ENCODE data around the gene KCMF1.

KCMF1 gene

DNA sequence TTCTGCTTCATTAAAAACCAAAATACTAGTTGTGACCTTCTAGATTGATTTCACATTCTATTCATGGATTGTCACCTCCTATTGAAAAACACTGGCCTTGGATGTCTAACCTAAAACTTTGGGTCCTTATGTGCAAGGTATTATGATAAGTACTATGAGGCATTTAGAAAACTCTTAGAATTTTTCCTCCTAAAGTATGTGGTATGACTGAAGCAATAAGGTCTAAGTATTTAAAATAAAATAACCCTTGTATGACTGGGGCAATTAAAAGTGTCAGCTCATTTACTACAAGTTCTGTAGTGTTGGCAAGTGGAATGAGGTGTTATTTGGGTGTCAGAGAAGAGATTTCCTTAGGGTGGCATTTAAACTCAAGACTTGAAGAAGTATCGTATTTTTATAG is 15.1 kb downstream of the KCMF1 start:
- DNase-seq: no peak

DNA sequence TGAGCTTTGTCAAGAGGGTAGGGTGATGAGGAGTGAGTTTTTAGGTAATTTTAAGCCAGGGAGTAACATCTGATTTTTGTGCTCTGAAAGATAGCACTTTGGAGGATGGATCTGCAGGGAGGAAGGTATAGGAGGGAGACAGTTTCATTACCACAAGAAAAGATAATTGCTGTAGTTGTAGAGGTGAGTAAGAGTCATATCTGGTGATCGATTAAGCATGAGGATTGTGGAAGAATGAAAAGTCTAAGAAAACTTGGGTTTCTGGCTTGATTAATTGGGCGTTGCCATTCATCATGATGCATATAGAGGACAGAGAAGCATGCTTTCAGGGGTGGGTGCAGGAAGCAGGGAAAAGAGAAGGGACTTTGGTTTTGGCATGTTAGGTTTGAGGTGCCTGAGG is 18.5 kb downstream of the KCMF1 start:
- DNase-seq: no peak

DNA sequence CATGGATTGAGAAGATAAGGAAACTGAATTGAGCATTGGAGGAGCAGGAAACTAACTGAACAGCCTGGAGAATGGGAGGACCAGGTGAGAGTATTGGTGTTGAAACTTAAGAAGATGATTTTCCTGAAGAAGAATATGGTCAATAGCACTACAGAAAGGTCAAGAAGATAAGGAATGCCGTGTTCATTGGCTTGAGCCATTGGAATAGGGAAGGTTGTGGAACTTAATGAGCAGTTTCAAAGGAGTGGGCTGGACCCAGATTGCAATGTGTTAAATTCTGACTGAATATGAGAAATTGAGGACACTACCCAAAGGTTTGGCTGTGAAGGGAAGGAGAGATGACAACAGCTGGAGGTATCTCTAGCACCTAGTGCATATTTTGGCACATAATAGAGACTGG is 19.0 kb downstream of the KCMF1 start:
- no peak for DNase-seq

GRCh38 chr2:84991404-84992160 is 20.6 kb downstream of the KCMF1 start:
- no peak for DNase-seq

- no peak for DNase-seq
Measured at GRCh38 chr2:84995826-84996225, 24.9 kb downstream of the KCMF1 start.

GRCh38 chr2:84996909-84997308 is 25.9 kb downstream of the KCMF1 start:
- DNase-seq: no peak

DNA sequence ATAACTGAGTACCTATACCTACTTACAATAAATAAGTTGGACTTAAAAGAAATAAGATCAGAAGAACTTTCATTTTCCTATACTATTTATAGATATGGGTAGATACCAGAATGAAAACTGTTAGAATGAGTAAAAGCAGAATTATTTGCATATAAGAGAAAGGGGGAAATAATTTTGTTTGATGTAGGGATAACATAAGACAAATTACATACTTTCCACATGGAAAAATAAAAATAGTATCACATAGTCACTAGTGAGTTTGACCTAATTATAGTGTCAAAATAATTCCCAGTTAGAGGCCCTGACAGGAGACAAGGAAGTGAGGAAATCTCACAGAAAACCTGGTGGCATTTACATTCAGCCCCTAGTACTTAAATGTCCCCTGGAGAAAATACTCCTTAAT is 28.6 kb downstream of the KCMF1 start:
- DNase-seq: no peak

GRCh38 chr2:85001595-85001994 is 30.6 kb downstream of the KCMF1 start:
- no peak for DNase-seq

- DNase-seq: no peak
Measured at GRCh38 chr2:85002534-85002933, 31.6 kb downstream of the KCMF1 start.

DNA sequence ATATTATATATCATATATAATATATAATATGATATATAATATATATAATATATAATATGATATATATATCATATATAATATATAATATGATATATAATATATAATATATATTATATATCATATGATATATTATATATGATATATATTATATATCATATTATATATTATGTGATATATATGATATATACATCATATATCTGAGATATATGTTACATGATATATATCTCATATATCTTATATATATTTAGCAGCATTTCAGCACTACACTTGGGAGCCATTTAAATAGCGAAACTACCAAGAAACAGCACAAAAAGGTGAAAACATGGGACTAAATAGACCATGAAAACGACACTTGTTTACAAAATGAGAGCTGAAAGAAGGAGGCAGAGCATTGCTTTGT is 37.3 kb downstream of the KCMF1 start:
- DNase-seq: no peak

DNA sequence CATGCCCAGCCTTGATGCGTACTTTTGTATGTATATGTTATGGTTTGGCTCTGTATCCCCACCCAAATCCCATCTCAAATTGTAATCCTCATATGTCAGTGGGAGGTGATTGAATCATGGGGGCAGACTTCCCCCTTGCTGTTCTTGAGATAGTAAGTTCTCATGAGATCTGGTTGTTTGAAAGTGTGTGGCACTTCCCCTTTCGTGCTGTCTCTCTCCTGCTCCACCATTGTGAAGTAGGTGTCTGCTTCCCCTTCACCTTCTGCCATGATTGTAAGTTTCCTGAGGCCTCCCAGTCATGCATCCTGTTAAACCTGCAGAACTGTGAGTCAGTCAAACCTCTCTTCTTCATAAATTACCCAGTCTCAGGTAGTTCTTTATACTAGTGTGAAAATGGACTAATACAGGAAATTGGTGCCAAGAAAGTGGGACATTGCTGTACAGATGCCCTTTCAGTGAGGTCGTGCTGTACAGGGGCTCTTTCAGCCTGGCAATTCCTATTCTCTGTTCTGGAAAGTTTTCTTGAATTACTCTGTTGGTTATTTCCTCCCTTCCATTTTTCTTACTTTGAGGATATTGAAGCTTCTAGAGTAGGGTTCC is 38.2 kb downstream of the KCMF1 start:
- DNase-seq: no peak

DNA sequence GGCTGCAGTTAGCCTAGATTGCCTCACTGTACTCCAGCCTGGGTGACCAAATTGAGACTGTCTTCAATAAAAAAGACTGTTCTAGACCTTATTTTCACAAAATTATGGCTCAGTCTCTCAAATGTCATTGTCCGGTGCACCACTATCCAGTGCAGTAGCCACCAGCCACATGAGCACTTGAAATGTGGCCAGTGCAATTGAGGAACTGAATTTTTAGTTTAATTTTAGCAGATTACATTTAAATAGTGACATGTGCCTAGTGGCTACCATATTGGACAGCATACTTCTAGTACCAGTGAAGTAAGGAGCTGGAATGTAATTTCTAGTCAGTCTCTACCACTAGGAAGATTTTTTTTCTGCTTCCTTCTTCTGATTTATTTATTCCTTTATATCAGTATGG is 39.4 kb downstream of the KCMF1 start:
- DNase-seq: no peak

- DNase-seq: no peak
Measured at GRCh38 chr2:85011098-85011497, 40.1 kb downstream of the KCMF1 start.

DNA sequence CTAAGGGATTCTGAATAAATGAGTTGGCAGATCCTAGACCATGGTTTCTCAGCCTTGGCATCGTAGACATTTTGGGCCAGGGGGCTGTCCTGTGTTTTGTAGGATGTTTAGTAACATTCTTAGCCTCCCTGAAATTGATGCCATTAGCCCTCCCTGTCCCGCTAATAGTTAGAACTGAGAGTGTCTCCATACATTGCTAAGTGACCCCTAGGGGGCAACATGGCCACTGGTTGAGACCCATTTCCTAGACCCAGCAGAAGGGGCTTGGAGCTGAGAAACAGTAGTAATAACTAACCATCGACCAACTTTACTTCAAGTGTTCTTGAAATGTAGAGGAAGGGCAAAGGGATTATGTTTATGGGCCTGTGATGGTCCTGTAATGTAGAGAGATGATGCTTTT is 40.8 kb downstream of the KCMF1 start:
- no peak for DNase-seq

- DNase-seq: no peak
Measured at GRCh38 chr2:85012431-85012830, 41.5 kb downstream of the KCMF1 start.

GRCh38 chr2:85012855-85013254 is 41.9 kb downstream of the KCMF1 start:
- no peak for DNase-seq

- DNase-seq: no peak
Measured at GRCh38 chr2:85015653-85016360, 44.8 kb downstream of the KCMF1 start.

GRCh38 chr2:85016446-85016845 is 45.5 kb downstream of the KCMF1 start:
- no peak for DNase-seq

- DNase-seq: no peak
Measured at GRCh38 chr2:85017411-85018048, 46.6 kb downstream of the KCMF1 start.

- no peak for DNase-seq
Measured at GRCh38 chr2:85018049-85018447, 47.1 kb downstream of the KCMF1 start.

DNA sequence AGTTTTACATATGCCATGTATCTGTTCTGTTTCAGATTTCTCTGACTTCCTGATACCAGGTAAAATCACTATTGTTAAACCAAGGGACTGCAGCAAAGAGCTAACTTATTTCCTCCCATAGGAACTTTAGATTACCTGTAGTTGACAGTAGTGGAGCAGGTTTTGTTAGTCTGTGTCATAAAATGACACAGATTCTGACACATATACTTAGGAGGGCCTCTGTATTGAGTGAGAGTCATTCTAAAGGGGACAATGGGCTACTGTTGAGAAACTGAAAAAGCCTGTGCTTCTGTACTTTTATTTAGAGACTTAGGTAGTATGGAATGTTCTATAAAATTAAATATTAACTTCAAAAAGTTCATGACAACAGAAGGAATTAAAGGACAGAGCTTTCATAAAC is 48.2 kb downstream of the KCMF1 start:
- no peak for DNase-seq

DNA sequence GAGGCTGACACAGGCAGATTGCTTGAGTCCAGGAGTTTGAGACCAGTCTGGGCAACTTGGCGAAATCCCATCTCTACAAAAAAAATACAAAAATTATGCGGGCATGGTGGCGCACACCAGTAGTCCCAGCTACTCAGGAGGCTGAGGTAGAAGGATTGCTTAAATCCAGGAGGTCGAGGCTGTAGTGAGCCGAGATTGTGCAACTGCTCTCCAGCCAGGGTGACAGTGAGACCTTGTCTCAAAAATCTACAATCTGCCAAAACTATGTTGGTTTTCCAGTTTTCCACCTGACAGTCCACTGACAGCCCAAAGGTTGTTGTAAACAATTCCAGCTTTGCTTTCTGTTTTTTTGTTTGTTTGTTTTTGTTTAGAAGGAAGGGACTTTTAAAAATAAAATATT is 51.3 kb downstream of the KCMF1 start:
- no peak for DNase-seq

- DNase-seq: no peak
Measured at GRCh38 chr2:85024372-85025047, 53.5 kb downstream of the KCMF1 start.

Data from stimulated activated CD4-positive, alpha-beta T cell treated with anti-CD3 and anti-CD28 coated beads, Interleukin-2, amount 100 ng/mL, for 48 hours (primary cell).